ENCODE measurements around the gene NUMA1. TPM values are rescaled to one million over a fixed set of nuclear protein-coding genes. Genes with fewer than 3 reads are reported as not detected.

Gene NUMA1
- total RNA-seq, 1 donor from 2014 or later = 177 TPM

GRCh38 chr11:72083414-72083813 is 3.1 kb upstream of the NUMA1 start:
- Histone ChIP-seq H3K27me3 (ENCODE audit: control insufficient read depth in 3 of 3, insufficient read depth in 3 of 3, low read length in 3 of 3) (no peaks in the 10 kb centered on the region), H3K36me3 (ENCODE audit: control insufficient read depth in 3 of 3, insufficient read depth in 3 of 3, low read length in 3 of 3) (peaks cover 0 to 9% (median 0%) of the 10 kb centered on the region in 3 donors), H3K4me3 (ENCODE audit: low read length in 3 of 3) (no peak overlapping the region), H3K4me1 (ENCODE audit: control insufficient read depth in 3 of 3, insufficient read depth in 3 of 3, low read length in 3 of 3) (peaks cover 7 to 19% (median 19%) of the 10 kb centered on the region in 3 donors), H3K27ac (ENCODE audit: low read depth, low read length) (no peak overlapping the region), H3K9me3 (ENCODE audit: control insufficient read depth in 3 of 3, low read length in 3 of 3) (no peaks in the 10 kb centered on the region), H3K9ac (ENCODE audit: low read depth in 1 of 3, low read length in 3 of 3) (no peak overlapping the region)

- H3K4me1 ChIP-seq (ENCODE audit: control insufficient read depth in 3 of 3, insufficient read depth in 3 of 3, low read length in 3 of 3) = peaks cover 7 to 19% (median 19%) of the 10 kb centered on the region in 3 donors
- H3K27me3 ChIP-seq (ENCODE audit: control insufficient read depth in 3 of 3, insufficient read depth in 3 of 3, low read length in 3 of 3) = no peaks in the 10 kb centered on the region
- H3K4me3 ChIP-seq (ENCODE audit: low read length in 3 of 3) = no peak overlapping the region
- peaks cover 0 to 3% (median 0%) of the 10 kb centered on the region in 3 donors for H3K36me3 ChIP-seq (ENCODE audit: control insufficient read depth in 3 of 3, insufficient read depth in 3 of 3, low read length in 3 of 3)
- H3K9ac ChIP-seq (ENCODE audit: low read depth in 1 of 3, low read length in 3 of 3) = no peak overlapping the region
- H3K9me3 ChIP-seq (ENCODE audit: control insufficient read depth in 3 of 3, low read length in 3 of 3) = no peaks in the 10 kb centered on the region
- H3K27ac ChIP-seq (ENCODE audit: low read depth, low read length) = peak overlapping the region; percentile 94
These were observed 1.6 kb upstream of the NUMA1 start for GRCh38 chr11:72081821-72082453.

GRCh38 chr11:72081184-72081644 is 872 bp upstream of the NUMA1 start:
- Histone ChIP-seq H3K9me3 (ENCODE audit: control insufficient read depth in 3 of 3, low read length in 3 of 3) (no peaks in the 10 kb centered on the region), H3K9ac (ENCODE audit: low read depth in 1 of 3, low read length in 3 of 3) (peak overlapping the region; percentile 52 to 88 (median 87)), H3K4me1 (ENCODE audit: control insufficient read depth in 3 of 3, insufficient read depth in 3 of 3, low read length in 3 of 3) (peaks cover 7 to 19% (median 19%) of the 10 kb centered on the region in 3 donors), H3K27ac (ENCODE audit: low read depth, low read length) (peak overlapping the region; percentile 94), H3K27me3 (ENCODE audit: control insufficient read depth in 3 of 3, insufficient read depth in 3 of 3, low read length in 3 of 3) (no peaks in the 10 kb centered on the region), H3K4me3 (ENCODE audit: low read length in 3 of 3) (peak overlapping the region; percentile 71 to 85 (median 81)), H3K36me3 (ENCODE audit: control insufficient read depth in 3 of 3, insufficient read depth in 3 of 3, low read length in 3 of 3) (peaks cover 0 to 3% (median 0%) of the 10 kb centered on the region in 3 donors)

- Histone ChIP-seq H3K27me3 (ENCODE audit: control insufficient read depth in 3 of 3, insufficient read depth in 3 of 3, low read length in 3 of 3) (no peaks in the 10 kb centered on the region), H3K4me1 (ENCODE audit: control insufficient read depth in 3 of 3, insufficient read depth in 3 of 3, low read length in 3 of 3) (peaks cover 7 to 19% (median 19%) of the 10 kb centered on the region in 3 donors), H3K9me3 (ENCODE audit: control insufficient read depth in 3 of 3, low read length in 3 of 3) (no peaks in the 10 kb centered on the region), H3K9ac (ENCODE audit: low read depth in 1 of 3, low read length in 3 of 3) (peak overlapping the region; percentile 77 to 88 (median 87)), H3K4me3 (ENCODE audit: low read length in 3 of 3) (peak overlapping the region; percentile 71 to 85 (median 81)), H3K27ac (ENCODE audit: low read depth, low read length) (peak overlapping the region; percentile 94), H3K36me3 (ENCODE audit: control insufficient read depth in 3 of 3, insufficient read depth in 3 of 3, low read length in 3 of 3) (no peaks in the 10 kb centered on the region)
These were observed 470 bp downstream of the NUMA1 start for GRCh38 chr11:72079819-72080325.

- H3K27me3 ChIP-seq (ENCODE audit: control insufficient read depth in 3 of 3, insufficient read depth in 3 of 3, low read length in 3 of 3) = no peaks in the 10 kb centered on the region
- H3K36me3 ChIP-seq (ENCODE audit: control insufficient read depth in 3 of 3, insufficient read depth in 3 of 3, low read length in 3 of 3) = no peaks in the 10 kb centered on the region
- H3K4me1 ChIP-seq (ENCODE audit: control insufficient read depth in 3 of 3, insufficient read depth in 3 of 3, low read length in 3 of 3) = peaks cover 7 to 19% (median 19%) of the 10 kb centered on the region in 3 donors
- no peaks in the 10 kb centered on the region for H3K9me3 ChIP-seq (ENCODE audit: control insufficient read depth in 3 of 3, low read length in 3 of 3)
- no peak overlapping the region for H3K4me3 ChIP-seq (ENCODE audit: low read length in 3 of 3)
- peak overlapping the region; percentile 94 for H3K27ac ChIP-seq (ENCODE audit: low read depth, low read length)
- peak overlapping the region in 1 of 3 donors; percentile 23 for H3K9ac ChIP-seq (ENCODE audit: low read depth in 1 of 3, low read length in 3 of 3)
These were observed 1.9 kb downstream of the NUMA1 start for GRCh38 chr11:72078477-72078876.

- Histone ChIP-seq H3K27me3 (ENCODE audit: control insufficient read depth in 3 of 3, insufficient read depth in 3 of 3, low read length in 3 of 3) (no peaks in the 10 kb centered on the region), H3K9ac (ENCODE audit: low read depth in 1 of 3, low read length in 3 of 3) (no peak overlapping the region), H3K4me3 (ENCODE audit: low read length in 3 of 3) (no peak overlapping the region), H3K36me3 (ENCODE audit: control insufficient read depth in 3 of 3, insufficient read depth in 3 of 3, low read length in 3 of 3) (no peaks in the 10 kb centered on the region), H3K9me3 (ENCODE audit: control insufficient read depth in 3 of 3, low read length in 3 of 3) (no peaks in the 10 kb centered on the region), H3K4me1 (ENCODE audit: control insufficient read depth in 3 of 3, insufficient read depth in 3 of 3, low read length in 3 of 3) (peaks cover 6 to 19% (median 18%) of the 10 kb centered on the region in 3 donors), H3K27ac (ENCODE audit: low read depth, low read length) (no peak overlapping the region)
These were observed 4.6 kb downstream of the NUMA1 start for GRCh38 chr11:72075756-72076155.

- Histone ChIP-seq H3K27ac (ENCODE audit: low read depth, low read length) (no peak overlapping the region), H3K27me3 (ENCODE audit: control insufficient read depth in 3 of 3, insufficient read depth in 3 of 3, low read length in 3 of 3) (no peaks in the 10 kb centered on the region), H3K36me3 (ENCODE audit: control insufficient read depth in 3 of 3, insufficient read depth in 3 of 3, low read length in 3 of 3) (no peaks in the 10 kb centered on the region), H3K9me3 (ENCODE audit: control insufficient read depth in 3 of 3, low read length in 3 of 3) (no peaks in the 10 kb centered on the region), H3K9ac (ENCODE audit: low read depth in 1 of 3, low read length in 3 of 3) (no peak overlapping the region), H3K4me1 (ENCODE audit: control insufficient read depth in 3 of 3, insufficient read depth in 3 of 3, low read length in 3 of 3) (peaks cover 10 to 24% (median 24%) of the 10 kb centered on the region in 3 donors), H3K4me3 (ENCODE audit: low read length in 3 of 3) (no peak overlapping the region)
These were observed 5.2 kb downstream of the NUMA1 start for GRCh38 chr11:72075109-72075508.

GRCh38 chr11:72072348-72072747 is 8.0 kb downstream of the NUMA1 start:
- Histone ChIP-seq H3K4me3 (ENCODE audit: low read length in 3 of 3) (no peak overlapping the region), H3K9ac (ENCODE audit: low read depth in 1 of 3, low read length in 3 of 3) (no peak overlapping the region), H3K36me3 (ENCODE audit: control insufficient read depth in 3 of 3, insufficient read depth in 3 of 3, low read length in 3 of 3) (peaks cover 0 to 3% (median 0%) of the 10 kb centered on the region in 3 donors), H3K4me1 (ENCODE audit: control insufficient read depth in 3 of 3, insufficient read depth in 3 of 3, low read length in 3 of 3) (peaks cover 25 to 31% (median 27%) of the 10 kb centered on the region in 3 donors), H3K27ac (ENCODE audit: low read depth, low read length) (no peak overlapping the region), H3K9me3 (ENCODE audit: control insufficient read depth in 3 of 3, low read length in 3 of 3) (no peaks in the 10 kb centered on the region), H3K27me3 (ENCODE audit: control insufficient read depth in 3 of 3, insufficient read depth in 3 of 3, low read length in 3 of 3) (no peaks in the 10 kb centered on the region)

- H3K36me3 ChIP-seq (ENCODE audit: control insufficient read depth in 3 of 3, insufficient read depth in 3 of 3, low read length in 3 of 3) = peaks cover 0 to 3% (median 0%) of the 10 kb centered on the region in 3 donors
These were observed 9.9 kb downstream of the NUMA1 start for GRCh38 chr11:72070491-72070890.

GRCh38 chr11:72069787-72070251 is 10.5 kb downstream of the NUMA1 start:
- peak overlapping the region; percentile 66 for H3K27ac ChIP-seq (ENCODE audit: low read depth, low read length)
- H3K27me3 ChIP-seq (ENCODE audit: control insufficient read depth in 3 of 3, insufficient read depth in 3 of 3, low read length in 3 of 3) = no peaks in the 10 kb centered on the region
- no peaks in the 10 kb centered on the region for H3K9me3 ChIP-seq (ENCODE audit: control insufficient read depth in 3 of 3, low read length in 3 of 3)
- peak overlapping the region; percentile 3 to 52 (median 17) for H3K4me3 ChIP-seq (ENCODE audit: low read length in 3 of 3)
- peaks cover 0 to 3% (median 0%) of the 10 kb centered on the region in 3 donors for H3K36me3 ChIP-seq (ENCODE audit: control insufficient read depth in 3 of 3, insufficient read depth in 3 of 3, low read length in 3 of 3)
- H3K4me1 ChIP-seq (ENCODE audit: control insufficient read depth in 3 of 3, insufficient read depth in 3 of 3, low read length in 3 of 3) = peaks cover 25 to 39% (median 27%) of the 10 kb centered on the region in 3 donors
- peak overlapping the region; percentile 9 to 54 (median 10) for H3K9ac ChIP-seq (ENCODE audit: low read depth in 1 of 3, low read length in 3 of 3)

More at GRCh38 chr11:72070491-72070890, 9.9 kb downstream of the NUMA1 start:
- peak overlapping the region; percentile 66 for H3K27ac ChIP-seq (ENCODE audit: low read depth, low read length)
- H3K4me3 ChIP-seq (ENCODE audit: low read length in 3 of 3) = no peak overlapping the region
- no peaks in the 10 kb centered on the region for H3K9me3 ChIP-seq (ENCODE audit: control insufficient read depth in 3 of 3, low read length in 3 of 3)
- no peaks in the 10 kb centered on the region for H3K27me3 ChIP-seq (ENCODE audit: control insufficient read depth in 3 of 3, insufficient read depth in 3 of 3, low read length in 3 of 3)
- peaks cover 25 to 39% (median 27%) of the 10 kb centered on the region in 3 donors for H3K4me1 ChIP-seq (ENCODE audit: control insufficient read depth in 3 of 3, insufficient read depth in 3 of 3, low read length in 3 of 3)
- peak overlapping the region; percentile 9 to 54 (median 47) for H3K9ac ChIP-seq (ENCODE audit: low read depth in 1 of 3, low read length in 3 of 3)

Data from skeletal muscle tissue (tissue), 4 donors.